AG09309 (cell line): ENCODE data around the gene EBF3.
A peak's percentile ranks its signal among the peaks of the same experiment; 100 is the strongest.

ENCODE experiments used
- DNase-seq: peaks from one replicate; pipeline ENCODE4 v3.0.0-alpha.2; 2010; ENCODE audit warnings: low read depth
- H3K4me3 ChIP-seq: 2 replicates; pipeline ENCODE4 v1.5.1; 2011; ENCODE audit warnings: mild to moderate bottlenecking, low read depth, low read length, moderate library complexity; ENCODE audit not compliant: control insufficient read depth
- CTCF ChIP-seq: IDR thresholded peaks from 2 replicates; pipeline ENCODE4 v1.5.1; 2011; ENCODE audit warnings: mild to moderate bottlenecking, low read depth, low read length, inconsistent platforms; ENCODE audit not compliant: insufficient read depth, control insufficient read depth; ENCODE audit errors: missing control alignments

Gene EBF3

GRCh38 chr10:130003166-130003565 lies 39.1 kb upstream of the EBF3 start:
- no peak overlapping the region for H3K4me3 ChIP-seq
- DNase-seq = no peak
- no peak for TF ChIP-seq CTCF

- TF ChIP-seq CTCF = no peak
- no peak overlapping the region for H3K4me3 ChIP-seq
- DNase-seq = no peak
Measured at GRCh38 chr10:130002606-130003005, 38.5 kb upstream of the EBF3 start.

GRCh38 chr10:130000918-130001317 lies 36.8 kb upstream of the EBF3 start:
- no peak for DNase-seq
- no peak overlapping the region for H3K4me3 ChIP-seq
- no peak for TF ChIP-seq CTCF

- DNase-seq = no peak
- TF ChIP-seq CTCF = no peak
- H3K4me3 ChIP-seq = no peak overlapping the region
Measured at GRCh38 chr10:129999140-129999539, 35.1 kb upstream of the EBF3 start.

- no peak for TF ChIP-seq CTCF
- DNase-seq = peak; percentile 52
- H3K4me3 ChIP-seq = no peak overlapping the region
Measured at GRCh38 chr10:129993621-129994020, 29.5 kb upstream of the EBF3 start.

GRCh38 chr10:129992356-129992755 lies 28.3 kb upstream of the EBF3 start:
- DNase-seq = no peak
- no peak overlapping the region for H3K4me3 ChIP-seq
- no peak for TF ChIP-seq CTCF

GRCh38 chr10:129982825-129983224 lies 18.8 kb upstream of the EBF3 start:
- DNase-seq = no peak
- TF ChIP-seq CTCF = no peak
- H3K4me3 ChIP-seq = no peak overlapping the region
